ENCODE measurements around the gene GSDME. TPM values are rescaled to one million over a fixed set of nuclear protein-coding genes. Genes with fewer than 3 reads are reported as not detected.

GSDME gene
- polyA plus RNA-seq, 2 of the 4 experiments (the other 2 are of a cell fraction): 51.0 to 55.9 TPM

- ATAC-seq: no peak
- DNase-seq (ENCODE audit: low read depth in 1 of 2, low spot score in 1 of 2): no peak
- ChIA-PET POLR2A (interaction anchor here (0.6 kb wide), 1 partner anchor 360 kb away, joined by 3 read pairs; no protein-coding TSS in a partner anchor), CTCF (interaction anchor here (1.2 kb wide), 3 partner anchors 42 to 329 kb away, joined by 3 to 4 read pairs (median 3); no protein-coding TSS in a partner anchor)
- H3K4me2 ChIP-seq: no peak overlapping the region
- no peak for FAIRE-seq
- no peak overlapping the region for H3K4me3 ChIP-seq
- no peak overlapping the region for H3K27ac ChIP-seq
- no peaks in the 10 kb centered on the region for H3K9me3 ChIP-seq
- TF ChIP-seq ZC3H11A (IDR thresholded peaks at IDR 0.05) (no peak), EHF (CRISPR knock-in tag; IDR thresholded peaks at IDR 0.05) (no peak), BCL3 (IDR thresholded peaks at IDR 0.05) (no peak)
- 45% methylated on average over 2 of the region's 2 CpGs for WGBS (ENCODE audit: missing lambda C conversion rate)
- H3K4me1 ChIP-seq: no peaks in the 10 kb centered on the region
These were observed 12.6 kb upstream of the GSDME start for GRCh38 chr7:24769851-24770250.

- WGBS (ENCODE audit: missing lambda C conversion rate): 66% methylated on average over 9 of the region's 9 CpGs
- FAIRE-seq (no peak), ATAC-seq (no peak), DNase-seq (ENCODE audit: low read depth in 1 of 2, low spot score in 1 of 2) (no peak)
- no peak for TF ChIP-seq CBX2 (IDR thresholded peaks at IDR 0.05; ENCODE audit: borderline replicate concordance, low read depth)
- no peak for TF ChIP-seq HMGXB4 (CRISPR knock-in tag; IDR thresholded peaks at IDR 0.05; ENCODE audit: borderline replicate concordance)
- no peak for TF ChIP-seq FOSL2 (IDR thresholded peaks at IDR 0.05)
- no peak for TF ChIP-seq FOSL2 (CRISPR knock-in tag; IDR thresholded peaks at IDR 0.05)
- TF ChIP-seq MAZ (IDR thresholded peaks at IDR 0.05; ENCODE audit: borderline replicate concordance, low read depth, low read length): no peak
- TF ChIP-seq POLR2A (IDR thresholded peaks at IDR 0.05; ENCODE audit: low read length): no peak
- H3K4me1 ChIP-seq: no peaks in the 10 kb centered on the region
- H3K4me2 ChIP-seq: no peak overlapping the region
- ChIA-PET POLR2A (no interaction called here), CTCF (interaction anchor here (0.6 to 1.5 kb wide), 5 partner anchors 15 to 330 kb away, joined by 3 to 4 read pairs (median 4); no protein-coding TSS in a partner anchor)
- no peak overlapping the region for H3K4me3 ChIP-seq
- H3K9me3 ChIP-seq: no peaks in the 10 kb centered on the region
- no peak overlapping the region for H3K27ac ChIP-seq
These were observed 12.0 kb upstream of the GSDME start for GRCh38 chr7:24769014-24769830.

GRCh38 chr7:24767878-24768569 lies 10.8 kb upstream of the GSDME start:
- Histone ChIP-seq H3K4me3 (no peak overlapping the region), H3K4me1 (no peaks in the 10 kb centered on the region), H3K4me2 (no peak overlapping the region), H3K27ac (no peak overlapping the region; a peak in 1 of 6 replicates), H3K9me3 (no peaks in the 10 kb centered on the region)
- WGBS (ENCODE audit: missing lambda C conversion rate): 62% methylated on average over 9 of the region's 9 CpGs
- ATAC-seq (peak in 1 of 2 experiments; percentile 69; a peak in 2 of 6 replicates), DNase-seq (ENCODE audit: low read depth in 1 of 2, low spot score in 1 of 2) (no peak), FAIRE-seq (no peak)
- ChIA-PET POLR2A (no interaction called here), CTCF (interaction anchor here (0.5 to 1.5 kb wide), 3 partner anchors 14 to 302 kb away, joined by 3 to 4 read pairs (median 3); no protein-coding TSS in a partner anchor)
- peak; percentile 44; the same call in 2 of the 3 replicates for TF ChIP-seq SMC3 (IDR thresholded peaks at IDR 0.05)
- TF ChIP-seq ZC3H11A (IDR thresholded peaks at IDR 0.05): no peak
- TF ChIP-seq CTCF (IDR thresholded peaks at IDR 0.05): peak; percentile 25; the same call in 2 of the 3 replicates
- TF ChIP-seq RAD21 (conservative IDR thresholded peaks at IDR 0.05 in 1 of 2, IDR thresholded peaks at IDR 0.05 in 1 of 2): peak; percentile 54 to 59
- TF ChIP-seq USF2 (IDR thresholded peaks at IDR 0.05): no peak
- TF ChIP-seq NPAS2 (CRISPR knock-in tag; IDR thresholded peaks at IDR 0.05; ENCODE audit: borderline replicate concordance): no peak
- no peak for TF ChIP-seq PHF8 (IDR thresholded peaks at IDR 0.05; ENCODE audit: borderline replicate concordance, low read depth)
- no peak for TF ChIP-seq E2F6 (IDR thresholded peaks at IDR 0.05; ENCODE audit: borderline replicate concordance, low read depth)
